Prostate gland (tissue), 2 donors: ENCODE data around the gene NR3C1. TPM values are rescaled to one million over a fixed set of nuclear protein-coding genes. Genes with fewer than 3 reads are reported as not detected.

Experiments used
- DNase-seq: peaks from one replicate; pipeline ENCODE4 v3.0.0-alpha.2; 2019; ENCODE audit warnings: low spot score
- H3K27ac ChIP-seq, 2 donors: fragments of 200-600 bp; sonication (generic); 2 replicates each; pipeline ENCODE4 v1.5.1; 2017 to 2019
- H3K27me3 ChIP-seq: fragments of 200-600 bp; sonication (generic); replicated peaks from 2 replicates; pipeline ENCODE4 v1.5.1; 2019; ENCODE audit not compliant: insufficient read depth
- H3K36me3 ChIP-seq, 2 donors: fragments of 200-600 bp; sonication (generic); 1 replicate in 1 of 2; 2 replicates in 1 of 2; pipeline versions ENCODE4 v1.5.1 to v1.8.1; 2017 to 2019
- H3K4me1 ChIP-seq: fragments of 200-600 bp; sonication (generic); replicated peaks from 2 replicates; pipeline ENCODE4 v1.5.1; 2019
- H3K4me3 ChIP-seq, 2 donors: fragments of 200-600 bp; sonication (generic); 2 replicates each; pipeline ENCODE4 v1.5.1; 2017 to 2019
- H3K9me3 ChIP-seq: fragments of 200-600 bp; sonication (generic); 2 replicates; pipeline ENCODE4 v1.5.1; 2017
- CTCF ChIP-seq, 4 experiments: fragments of 200-600 bp in 2 of 4; fragments of 450-650 bp in 2 of 4; sonication (generic) in 2 of 4; IDR thresholded peaks; 1 replicate in 3 of 4; 2 replicates in 1 of 4; pipeline ENCODE4 v1.5.1; 2016 to 2019; ENCODE audit warnings: antibody characterized with exemption in 4 of 4, mild to moderate bottlenecking in 2 of 4, moderate library complexity in 2 of 4
- POLR2A ChIP-seq: fragments of 450-650 bp; IDR thresholded peaks from one replicate; pipeline ENCODE4 v1.6.1; 2016; ENCODE audit warnings: antibody characterized with exemption, mild to moderate bottlenecking
- POLR2AphosphoS5 ChIP-seq: sonication (generic); formaldehyde crosslinking; IDR thresholded peaks from one replicate; pipeline ENCODE4 v1.6.1; 2017; ENCODE audit warnings: antibody characterized with exemption
- WGBS: methylation state at CpG from one replicate; pipeline ENCODE4 v1.1.5; 2018; 5-methylcytosine and 5-hydroxymethylcytosine counted together
- intact Hi-C: fragments of 100-400 bp; cut with DNase I; formaldehyde crosslinking; loops from one replicate; pipeline ENCODE4 v1.14.2; 2022
- total RNA-seq, 2 donors: library from RNA; depleted of rRNA; stranded (reverse); fragments of >200 nt; gene quantifications; one replicate each; pipeline ENCODE4 v1.1.0, GENCODE V29; 2016

The NR3C1 gene
- total RNA-seq, 2 donors from 2014 or later = 42.4 to 55.5 TPM

- no peak for TF ChIP-seq POLR2A
- no peak for TF ChIP-seq POLR2AphosphoS5
- no peak for TF ChIP-seq CTCF (IDR thresholded peaks at IDR 0.05)
- H3K4me1 ChIP-seq = peaks cover 2% of the 10 kb centered on the region
- WGBS = 54% methylated on average over 2 of the region's 2 CpGs
- H3K36me3 ChIP-seq = no peaks in the 10 kb centered on the region
- intact Hi-C loops = no loop called here
- H3K4me3 ChIP-seq = no peak overlapping the region
- no peaks in the 10 kb centered on the region for H3K9me3 ChIP-seq
- no peaks in the 10 kb centered on the region for H3K27me3 ChIP-seq
- DNase-seq = no peak
- H3K27ac ChIP-seq = no peak overlapping the region
These were observed 5.5 kb downstream of the NR3C1 start for GRCh38 chr5:143398053-143398355.

- Histone ChIP-seq H3K27me3 (no peaks in the 10 kb centered on the region), H3K4me1 (peaks cover 2% of the 10 kb centered on the region), H3K27ac (no peak overlapping the region), H3K9me3 (no peaks in the 10 kb centered on the region), H3K36me3 (no peaks in the 10 kb centered on the region), H3K4me3 (no peak overlapping the region)
- WGBS = 91% methylated on average over 2 of the region's 2 CpGs
- TF ChIP-seq POLR2AphosphoS5 (no peak), POLR2A (no peak), CTCF (IDR thresholded peaks at IDR 0.05) (no peak)
- intact Hi-C loops = no loop called here
- no peak for DNase-seq
These were observed 6.0 kb downstream of the NR3C1 start for GRCh38 chr5:143397302-143398052.

- no peak overlapping the region for H3K4me3 ChIP-seq
These were observed 7.0 kb downstream of the NR3C1 start for GRCh38 chr5:143396353-143396940.

GRCh38 chr5:143395638-143396352 is 7.7 kb downstream of the NR3C1 start:
- intact Hi-C loops = no loop called here
- H3K9me3 ChIP-seq = no peaks in the 10 kb centered on the region
- peaks cover 3% of the 10 kb centered on the region for H3K4me1 ChIP-seq
- TF ChIP-seq POLR2A = no peak
- no peak overlapping the region for H3K4me3 ChIP-seq
- DNase-seq = no peak
- WGBS = 52% methylated on average over 2 of the region's 2 CpGs
- H3K27me3 ChIP-seq = no peaks in the 10 kb centered on the region
- H3K27ac ChIP-seq = no peak overlapping the region
- H3K36me3 ChIP-seq = no peaks in the 10 kb centered on the region

More at GRCh38 chr5:143396353-143396940, 7.0 kb downstream of the NR3C1 start:
- intact Hi-C loops = no loop called here
- Histone ChIP-seq H3K27me3 (no peaks in the 10 kb centered on the region), H3K36me3 (no peaks in the 10 kb centered on the region), H3K27ac (no peak overlapping the region), H3K4me1 (peaks cover 2% of the 10 kb centered on the region), H3K9me3 (no peaks in the 10 kb centered on the region)
- 80% methylated on average over 5 of the region's 5 CpGs for WGBS
- DNase-seq = no peak
- TF ChIP-seq CTCF (IDR thresholded peaks at IDR 0.05) (no peak), POLR2AphosphoS5 (no peak), POLR2A (no peak)

GRCh38 chr5:143393524-143393923 is 10.0 kb downstream of the NR3C1 start:
- H3K4me1 ChIP-seq = peaks cover 8% of the 10 kb centered on the region
- no peak for TF ChIP-seq CTCF (IDR thresholded peaks at IDR 0.05)

More at GRCh38 chr5:143393524-143393923, 10.0 kb downstream of the NR3C1 start:
- Histone ChIP-seq H3K9me3 (no peaks in the 10 kb centered on the region), H3K4me3 (no peak overlapping the region), H3K27ac (no peak overlapping the region), H3K27me3 (no peaks in the 10 kb centered on the region), H3K36me3 (no peaks in the 10 kb centered on the region)
- intact Hi-C loops = no loop called here
- WGBS = 83% methylated on average over 1 of the region's 1 CpG
- no peak for DNase-seq
